GM21515 (cell line): ENCODE measurements around the gene OCLN.
A peak's percentile ranks its signal among the peaks of the same experiment; 100 is the strongest.
"Not testable (repeated sequence)": the region's sequence is repeated elsewhere in the genome, so short reads cannot be mapped to it uniquely, and the experiment has no call there.

ENCODE experiments used
- ATAC-seq: cut with Tn5 transposase; IDR thresholded peaks from one replicate; pipeline ENCODE4 v1.9.1; 2021; ENCODE audit not compliant: unreplicated experiment

The OCLN gene

GRCh38 chr5:69491027-69491426, 1.6 kb upstream of the OCLN start:
- ATAC-seq = no peak

GRCh38 chr5:69491838-69492390, 676 bp upstream of the OCLN start:
- no peak for ATAC-seq

GRCh38 chr5:69492923-69493395, 369 bp downstream of the OCLN start:
- ATAC-seq = peak; percentile 44

- ATAC-seq = no peak
These were observed 975 bp downstream of the OCLN start for GRCh38 chr5:69493396-69494133.

- no peak for ATAC-seq
These were observed 1.9 kb downstream of the OCLN start for GRCh38 chr5:69494452-69494851.

GRCh38 chr5:69497006-69497520, 4.5 kb downstream of the OCLN start:
- no peak for ATAC-seq

GRCh38 chr5:69498384-69498783, 5.8 kb downstream of the OCLN start:
- no peak for ATAC-seq

GRCh38 chr5:69502367-69502766, 9.8 kb downstream of the OCLN start:
- no peak for ATAC-seq

- ATAC-seq = no peak
These were observed 10.3 kb downstream of the OCLN start for GRCh38 chr5:69502767-69503488.

GRCh38 chr5:69504036-69504435, 11.4 kb downstream of the OCLN start:
- ATAC-seq = no peak

- no peak for ATAC-seq
These were observed 12.7 kb downstream of the OCLN start for GRCh38 chr5:69505306-69505705.

- ATAC-seq = no peak
These were observed 16.6 kb downstream of the OCLN start for GRCh38 chr5:69509212-69509611.

- ATAC-seq = no peak
These were observed 18.1 kb downstream of the OCLN start for GRCh38 chr5:69510694-69511093.

- no peak for ATAC-seq
These were observed 20.2 kb downstream of the OCLN start for GRCh38 chr5:69512740-69513260.

- not testable (repeated sequence) for ATAC-seq
These were observed 23.0 kb downstream of the OCLN start for GRCh38 chr5:69515570-69515969.

- ATAC-seq = no peak
These were observed 24.2 kb downstream of the OCLN start for GRCh38 chr5:69516769-69517168.

GRCh38 chr5:69517763-69518212, 25.2 kb downstream of the OCLN start:
- no peak for ATAC-seq

GRCh38 chr5:69519285-69519684, 26.7 kb downstream of the OCLN start:
- no peak for ATAC-seq

- no peak for ATAC-seq
These were observed 29.4 kb downstream of the OCLN start for GRCh38 chr5:69522035-69522434.

GRCh38 chr5:69525490-69525889, 32.9 kb downstream of the OCLN start:
- ATAC-seq = no peak

GRCh38 chr5:69526660-69527059, 34.1 kb downstream of the OCLN start:
- no peak for ATAC-seq
